B cell (primary cell): ENCODE results near the gene PACRG. TPM values are rescaled to one million over a fixed set of nuclear protein-coding genes. Genes with fewer than 3 reads are reported as not detected.

ENCODE experiments used
- ATAC-seq: fragments of 200-7000 bp; cut with Tn5 transposase; one replicate; pipeline ENCODE4 v1.10.0; 2021; ENCODE audit warnings: low read depth, mild to moderate bottlenecking, moderate number of reproducible peaks, moderate library complexity
- CTCF ChIA-PET: fragments of 350-600 bp; sonication (Branson Sonifier 250); formaldehyde crosslinking; loops from one replicate; lab custom pipeline; 2021; ENCODE audit warnings: antibody characterized with exemption, inconsistent platforms; lab: Charles Lee
- POLR2A ChIA-PET: fragments of 350-600 bp; sonication (Branson Sonifier 250); formaldehyde crosslinking; loops from one replicate; lab custom pipeline; 2021; ENCODE audit warnings: antibody characterized with exemption; lab: Charles Lee
- DNase-seq: peaks from one replicate; pipeline ENCODE4 v3.0.0; 2013
- H2AFZ ChIP-seq: 2 replicates; pipeline ENCODE4 v1.6.1; 2012; ENCODE audit warnings: mild to moderate bottlenecking, low read depth, low read length; ENCODE audit not compliant: insufficient read depth, poor library complexity, severe bottlenecking
- H3K27ac ChIP-seq, 2 donors: 1 replicate in 1 of 2; 2 replicates in 1 of 2; pipeline ENCODE4 v1.5.1; 2012 to 2013; ENCODE audit warnings: low read length in 2 of 2, mild to moderate bottlenecking in 2 of 2, moderate library complexity in 1 of 2
- H3K27me3 ChIP-seq, 4 experiments: fragments of 200-600 bp in 1 of 4; sonication (generic) in 1 of 4; replicated peaks in 1 of 4; 1 replicate in 2 of 4; 2 replicates in 2 of 4; pipeline versions ENCODE4 v1.6.1 to v1.7.0; 2013 to 2016; ENCODE audit warnings: low read length in 3 of 4, mild to moderate bottlenecking in 2 of 4, mixed read lengths in 1 of 4, moderate library complexity in 1 of 4; ENCODE audit not compliant: insufficient read depth in 4 of 4, control insufficient read depth in 3 of 4; ENCODE audit errors: control extremely low read depth in 1 of 4
- H3K36me3 ChIP-seq, 2 experiments: replicated peaks in 1 of 2; 1 replicate in 1 of 2; 2 replicates in 1 of 2; pipeline versions ENCODE4 v1.6.1 to v1.7.1; 2013; ENCODE audit warnings: low read length in 1 of 2; ENCODE audit not compliant: insufficient read depth in 2 of 2, control insufficient read depth in 1 of 2; ENCODE audit errors: control extremely low read depth in 1 of 2, extremely low read depth in 1 of 2
- H3K4me1 ChIP-seq, 2 donors: fragments of 200-600 bp in 1 of 2; sonication (generic) in 1 of 2; 1 replicate in 1 of 2; 2 replicates in 1 of 2; pipeline versions ENCODE4 v1.5.1 to v1.6.1; 2013 to 2017; ENCODE audit warnings: low read length in 2 of 2; ENCODE audit not compliant: control insufficient read depth in 2 of 2, insufficient read depth in 2 of 2
- H3K4me2 ChIP-seq: replicated peaks from 2 replicates; pipeline ENCODE3; 2012; ENCODE audit warnings: mild to moderate bottlenecking, low read depth, low read length; ENCODE audit not compliant: poor library complexity, severe bottlenecking
- H3K4me3 ChIP-seq, 5 experiments: fragments of 200-600 bp in 1 of 5; sonication (generic) in 1 of 5; 1 replicate in 3 of 5; 2 replicates in 2 of 5; pipeline versions ENCODE4 v1.5.1 to v1.7.0; 2011 to 2016; ENCODE audit warnings: low read length in 4 of 5, mild to moderate bottlenecking in 4 of 5, low read depth in 2 of 5, control low read depth in 1 of 5, moderate library complexity in 1 of 5; ENCODE audit not compliant: insufficient read depth in 1 of 5; ENCODE audit errors: control extremely low read depth in 1 of 5, extremely low read depth in 1 of 5
- H3K79me2 ChIP-seq: fragments of 200-600 bp; sonication (generic); one replicate; pipeline ENCODE4 v1.6.0; 2016; ENCODE audit warnings: low read length; ENCODE audit not compliant: control insufficient read depth, insufficient read depth
- H3K9ac ChIP-seq: fragments of 200-600 bp; sonication (generic); 2 replicates; pipeline ENCODE4 v1.6.1; 2017; ENCODE audit warnings: mild to moderate bottlenecking, low read length, moderate library complexity
- H3K9me3 ChIP-seq, 3 donors: one replicate each; pipeline versions ENCODE4 v1.6.1 to v1.7.1; 2013; ENCODE audit warnings: low read length in 2 of 3; ENCODE audit not compliant: control insufficient read depth in 2 of 3, insufficient read depth in 1 of 3; ENCODE audit errors: control extremely low read depth in 1 of 3
- H4K20me1 ChIP-seq: 2 replicates; pipeline ENCODE4 v1.6.0; 2012; ENCODE audit warnings: mild to moderate bottlenecking, low read length; ENCODE audit not compliant: insufficient read depth, control insufficient read depth, poor library complexity, severe bottlenecking
- H3K27ac Mint-ChIP-seq: one replicate; pipeline ENCODE4 v1.8.0; 2021; ENCODE audit warnings: mixed read lengths
- H3K27me3 Mint-ChIP-seq: one replicate; pipeline ENCODE4 v1.8.0; 2021; ENCODE audit warnings: mixed read lengths
- H3K4me1 Mint-ChIP-seq: one replicate; pipeline ENCODE4 v1.8.0; 2021; ENCODE audit warnings: mixed read lengths
- H3K4me3 Mint-ChIP-seq: one replicate; pipeline ENCODE4 v1.8.0; 2021; ENCODE audit warnings: mixed read lengths
- H3K9me3 Mint-ChIP-seq: one replicate; pipeline ENCODE4 v1.8.0; 2022; ENCODE audit warnings: mixed read lengths; ENCODE audit not compliant: insufficient read depth
- EZH2 ChIP-seq: IDR thresholded peaks from 2 replicates; pipeline ENCODE4 v1.6.1; 2012; ENCODE audit warnings: borderline replicate concordance, low read depth, mild to moderate bottlenecking, moderate library complexity, low read length; ENCODE audit not compliant: insufficient read depth, poor library complexity, severe bottlenecking
- WGBS: methylation state at CpG from one replicate; pipeline ENCODE4 v1.1.5; 2013; ENCODE audit warnings: missing lambda C conversion rate; ENCODE audit not compliant: insufficient coverage; 5-methylcytosine and 5-hydroxymethylcytosine counted together
- intact Hi-C: fragments of 100-400 bp; cut with micrococcal nuclease; formaldehyde crosslinking; loops from one replicate; pipeline ENCODE4 v1.10.0; 2022
- polyA plus RNA-seq: library from polyadenylated mRNA; depleted of rRNA; stranded (reverse); fragments of >200 nt; gene quantifications from 2 replicates; pipeline ENCODE4 v1.2.3, GENCODE V29; 2012
- total RNA-seq, 2 donors: library from RNA; stranded (reverse); fragments of 120-200 nt in 1 of 2; gene quantifications; 1 replicate in 1 of 2; 2 replicates in 1 of 2; pipeline versions ENCODE4 v1.2.3 to v1.2.4, GENCODE V29; 2013 to 2022
- TF ChIP-seq, protein P1 (sequence below): fragments of 200-600 bp; IDR thresholded peaks from one replicate; pipeline ENCODE4 v1.8.0; 2022; ENCODE audit warnings: antibody characterized with exemption, mild to moderate bottlenecking

Gene PACRG
- total and polyA plus RNA-seq, 2 donors (not counting 1 experiment from before 2014, with no cell fraction given) = not detected

DNA sequence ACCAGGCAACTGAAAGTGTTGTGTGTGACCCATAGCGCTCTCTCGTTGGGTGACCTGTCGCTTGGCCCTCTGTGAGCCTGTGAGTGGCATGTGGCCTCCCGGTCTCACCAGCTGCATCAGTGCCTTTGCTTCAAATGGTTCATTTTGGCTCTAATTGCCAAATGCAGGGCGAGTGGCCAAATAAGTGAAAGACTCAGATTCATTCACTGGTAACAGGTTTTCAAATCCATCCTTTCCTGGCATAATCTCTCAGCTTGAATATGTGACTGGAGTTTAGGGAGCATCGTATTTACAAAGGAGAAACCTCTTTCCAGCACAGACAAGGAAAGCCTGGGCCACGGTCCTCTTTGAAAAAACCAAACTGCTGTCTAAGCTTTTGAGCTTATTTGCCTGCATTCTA is 365.1 kb downstream of the PACRG start:
- Histone ChIP-seq H3K4me3 (no peak overlapping the region), H4K20me1 (no peaks in the 10 kb centered on the region), H3K4me1 (no peaks in the 10 kb centered on the region), H3K36me3 (no peaks in the 10 kb centered on the region), H3K27me3 (no peaks in the 10 kb centered on the region), H2AFZ (no peak overlapping the region), H3K9ac (no peak overlapping the region), H3K79me2 (no peaks in the 10 kb centered on the region), H3K9me3 (no peaks in the 10 kb centered on the region), H3K4me2 (no peak overlapping the region), H3K27ac (no peak overlapping the region)
- intact Hi-C loops = no loop called here
- 86% methylated on average over 5 of the region's 7 CpGs for WGBS
- no peaks in the 10 kb centered on the region for H3K4me1 Mint-ChIP-seq
- CTCF ChIA-PET = no interaction called here
- no peaks in the 10 kb centered on the region for H3K27me3 Mint-ChIP-seq
- H3K27ac Mint-ChIP-seq = no peak overlapping the region
- no peak overlapping the region for H3K4me3 Mint-ChIP-seq
- ATAC-seq = no peak
- peaks cover 2% of the 10 kb centered on the region for H3K9me3 Mint-ChIP-seq
- TF ChIP-seq EZH2 = no peak
- TF ChIP-seq, protein P1, sequence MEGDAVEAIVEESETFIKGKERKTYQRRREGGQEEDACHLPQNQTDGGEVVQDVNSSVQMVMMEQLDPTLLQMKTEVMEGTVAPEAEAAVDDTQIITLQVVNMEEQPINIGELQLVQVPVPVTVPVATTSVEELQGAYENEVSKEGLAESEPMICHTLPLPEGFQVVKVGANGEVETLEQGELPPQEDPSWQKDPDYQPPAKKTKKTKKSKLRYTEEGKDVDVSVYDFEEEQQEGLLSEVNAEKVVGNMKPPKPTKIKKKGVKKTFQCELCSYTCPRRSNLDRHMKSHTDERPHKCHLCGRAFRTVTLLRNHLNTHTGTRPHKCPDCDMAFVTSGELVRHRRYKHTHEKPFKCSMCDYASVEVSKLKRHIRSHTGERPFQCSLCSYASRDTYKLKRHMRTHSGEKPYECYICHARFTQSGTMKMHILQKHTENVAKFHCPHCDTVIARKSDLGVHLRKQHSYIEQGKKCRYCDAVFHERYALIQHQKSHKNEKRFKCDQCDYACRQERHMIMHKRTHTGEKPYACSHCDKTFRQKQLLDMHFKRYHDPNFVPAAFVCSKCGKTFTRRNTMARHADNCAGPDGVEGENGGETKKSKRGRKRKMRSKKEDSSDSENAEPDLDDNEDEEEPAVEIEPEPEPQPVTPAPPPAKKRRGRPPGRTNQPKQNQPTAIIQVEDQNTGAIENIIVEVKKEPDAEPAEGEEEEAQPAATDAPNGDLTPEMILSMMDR = no peak
- POLR2A ChIA-PET = no interaction called here
- no peak for DNase-seq

- H3K9me3 ChIP-seq = peaks cover 0 to 8% (median 0%) of the 10 kb centered on the region in 3 donors
- H3K79me2 ChIP-seq = no peaks in the 10 kb centered on the region
- no peaks in the 10 kb centered on the region for H3K36me3 ChIP-seq
- no peak overlapping the region for H3K4me3 Mint-ChIP-seq
- H3K4me2 ChIP-seq = no peak overlapping the region
- no peak overlapping the region for H3K27ac Mint-ChIP-seq
- no peak overlapping the region for H3K27ac ChIP-seq
- H3K4me1 Mint-ChIP-seq = no peaks in the 10 kb centered on the region
- DNase-seq (no peak), ATAC-seq (no peak)
- no peaks in the 10 kb centered on the region for H3K27me3 Mint-ChIP-seq
- H2AFZ ChIP-seq = no peak overlapping the region
- H3K4me1 ChIP-seq = no peaks in the 10 kb centered on the region
- no CpG with 5 or more reads among the region's 5 CpGs for WGBS
- no peaks in the 10 kb centered on the region for H3K27me3 ChIP-seq
- peaks cover 4% of the 10 kb centered on the region for H3K9me3 Mint-ChIP-seq
- CTCF ChIA-PET = no interaction called here
- no peak for TF ChIP-seq EZH2
- TF ChIP-seq, protein P1 = no peak
- POLR2A ChIA-PET = no interaction called here
- no peak overlapping the region for H3K9ac ChIP-seq
- intact Hi-C loops = no loop called here
- no peaks in the 10 kb centered on the region for H4K20me1 ChIP-seq
- H3K4me3 ChIP-seq = no peak overlapping the region
Measured at GRCh38 chr6:163094881-163095280, 367.1 kb downstream of the PACRG start.
